ENCODE results near the gene TNFAIP6.

Gene TNFAIP6

GRCh38 chr2:151423760-151424159, 66.4 kb downstream of the TNFAIP6 start:
- FAIRE-seq, result no peak
